Breast epithelium (tissue), 3 donors: Measurements from ENCODE around the gene DGKI.

ENCODE experiments used
- POLR2A ChIP-seq: fragments of 450-650 bp; IDR thresholded peaks from one replicate; pipeline ENCODE4 v1.6.1; 2016; ENCODE audit warnings: antibody characterized with exemption, mild to moderate bottlenecking, moderate library complexity
- POLR2AphosphoS5 ChIP-seq, 3 donors: sonication (generic); formaldehyde crosslinking; IDR thresholded peaks; one replicate each; pipeline ENCODE4 v1.6.1; 2017; ENCODE audit warnings: antibody characterized with exemption in 3 of 3
- TF ChIP-seq, protein P1 (sequence below), 3 donors: fragments of 450-650 bp; IDR thresholded peaks; one replicate each; pipeline ENCODE4 v1.5.1; 2016 to 2017; ENCODE audit warnings: antibody characterized with exemption in 3 of 3, mild to moderate bottlenecking in 3 of 3, moderate library complexity in 3 of 3

DNA sequence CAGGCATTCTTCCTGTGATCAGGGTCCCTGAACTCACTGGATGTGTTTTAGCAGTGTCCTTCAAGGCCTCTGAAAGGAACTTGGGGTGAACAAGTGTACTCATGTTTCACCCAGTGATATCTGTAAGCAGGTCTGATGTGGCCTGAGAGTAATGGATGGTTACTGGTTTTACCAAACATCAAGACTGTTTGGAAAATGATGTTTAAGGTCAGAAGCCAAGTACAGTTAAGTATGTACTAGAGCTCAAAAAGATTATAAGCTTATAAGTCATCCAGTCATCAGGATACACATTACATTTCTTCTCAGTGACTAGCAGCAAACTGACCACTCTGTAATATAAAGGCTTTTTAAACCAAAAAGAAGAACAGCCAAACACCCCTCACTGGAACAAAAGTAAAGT is 423.5 kb downstream of the DGKI start:
- TF ChIP-seq, protein P1, sequence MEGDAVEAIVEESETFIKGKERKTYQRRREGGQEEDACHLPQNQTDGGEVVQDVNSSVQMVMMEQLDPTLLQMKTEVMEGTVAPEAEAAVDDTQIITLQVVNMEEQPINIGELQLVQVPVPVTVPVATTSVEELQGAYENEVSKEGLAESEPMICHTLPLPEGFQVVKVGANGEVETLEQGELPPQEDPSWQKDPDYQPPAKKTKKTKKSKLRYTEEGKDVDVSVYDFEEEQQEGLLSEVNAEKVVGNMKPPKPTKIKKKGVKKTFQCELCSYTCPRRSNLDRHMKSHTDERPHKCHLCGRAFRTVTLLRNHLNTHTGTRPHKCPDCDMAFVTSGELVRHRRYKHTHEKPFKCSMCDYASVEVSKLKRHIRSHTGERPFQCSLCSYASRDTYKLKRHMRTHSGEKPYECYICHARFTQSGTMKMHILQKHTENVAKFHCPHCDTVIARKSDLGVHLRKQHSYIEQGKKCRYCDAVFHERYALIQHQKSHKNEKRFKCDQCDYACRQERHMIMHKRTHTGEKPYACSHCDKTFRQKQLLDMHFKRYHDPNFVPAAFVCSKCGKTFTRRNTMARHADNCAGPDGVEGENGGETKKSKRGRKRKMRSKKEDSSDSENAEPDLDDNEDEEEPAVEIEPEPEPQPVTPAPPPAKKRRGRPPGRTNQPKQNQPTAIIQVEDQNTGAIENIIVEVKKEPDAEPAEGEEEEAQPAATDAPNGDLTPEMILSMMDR (IDR thresholded peaks at IDR 0.05) = no peak
- TF ChIP-seq POLR2AphosphoS5 (IDR thresholded peaks at IDR 0.05) (no peak), POLR2A (no peak)
